Measurements from ENCODE around the gene FIBP. TPM values are rescaled to one million over a fixed set of nuclear protein-coding genes. Genes with fewer than 3 reads are reported as not detected.

FIBP gene
- total RNA-seq, 1 experiment from 2014 or later: 221 TPM

DNA sequence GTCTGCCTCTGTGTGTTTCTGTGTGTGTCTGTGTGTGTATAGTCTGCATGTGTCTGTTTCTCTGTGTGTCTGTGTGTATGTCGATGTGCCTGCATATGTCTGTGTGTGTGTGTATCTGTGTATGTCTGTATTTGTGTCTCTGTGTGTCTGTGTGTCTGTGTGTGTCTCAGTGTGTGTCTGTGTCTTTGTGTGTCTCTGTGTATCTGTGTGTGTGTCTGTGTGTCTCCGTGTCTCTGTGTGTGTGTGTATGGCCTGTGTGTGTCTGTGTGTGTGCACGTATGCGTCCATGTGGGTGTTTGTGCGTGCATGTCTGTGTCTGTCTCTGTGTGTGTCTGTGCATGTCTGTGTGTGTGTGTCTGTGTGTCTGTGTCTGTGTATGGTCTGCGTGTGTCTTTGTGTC lies 54.1 kb downstream of the FIBP start:
- Histone ChIP-seq H3K4me2 (ENCODE audit: low read length) (peak overlapping the region; percentile 63), H3K4me1 (ENCODE audit: insufficient read depth, low read length) (no peaks in the 10 kb centered on the region), H3K4me3 (ENCODE audit: low read length) (peak overlapping the region; percentile 43; the same call in 1 of the 2 replicates), H4K20me1 (ENCODE audit: low read length) (no peaks in the 10 kb centered on the region), H3K27me3 (ENCODE audit: low read length) (peaks cover 20% of the 10 kb centered on the region; the same call in 1 of the 2 replicates), H3K79me2 (ENCODE audit: low read length) (no peaks in the 10 kb centered on the region), H2AFZ (ENCODE audit: low read length) (peak overlapping the region; percentile 63; the same call in 1 of the 2 replicates), H3K9me3 (ENCODE audit: low read length) (no peaks in the 10 kb centered on the region), H3K36me3 (ENCODE audit: low read depth, low read length) (no peaks in the 10 kb centered on the region), H3K27ac (ENCODE audit: low read length) (no peak overlapping the region), H3K9ac (ENCODE audit: low read length) (no peak overlapping the region), H3K9me2 (replicated peaks; ENCODE audit: low read length) (no peaks in the 10 kb centered on the region), H3F3A (ENCODE audit: low read length, unreplicated experiment) (no peaks in the 10 kb centered on the region)
- intact Hi-C loops (cut with micrococcal nuclease): no loop called here
- ChIA-PET POLR2A (ENCODE audit: unreplicated experiment) (no interaction called here), CTCF (no interaction called here)
- DNase-seq (no peak), ATAC-seq (peak; percentile 12; the same call in 1 of the 2 replicates)
- BruUV-seq (replicated peaks): no TSS peak
- TF ChIP-seq, protein P1, sequence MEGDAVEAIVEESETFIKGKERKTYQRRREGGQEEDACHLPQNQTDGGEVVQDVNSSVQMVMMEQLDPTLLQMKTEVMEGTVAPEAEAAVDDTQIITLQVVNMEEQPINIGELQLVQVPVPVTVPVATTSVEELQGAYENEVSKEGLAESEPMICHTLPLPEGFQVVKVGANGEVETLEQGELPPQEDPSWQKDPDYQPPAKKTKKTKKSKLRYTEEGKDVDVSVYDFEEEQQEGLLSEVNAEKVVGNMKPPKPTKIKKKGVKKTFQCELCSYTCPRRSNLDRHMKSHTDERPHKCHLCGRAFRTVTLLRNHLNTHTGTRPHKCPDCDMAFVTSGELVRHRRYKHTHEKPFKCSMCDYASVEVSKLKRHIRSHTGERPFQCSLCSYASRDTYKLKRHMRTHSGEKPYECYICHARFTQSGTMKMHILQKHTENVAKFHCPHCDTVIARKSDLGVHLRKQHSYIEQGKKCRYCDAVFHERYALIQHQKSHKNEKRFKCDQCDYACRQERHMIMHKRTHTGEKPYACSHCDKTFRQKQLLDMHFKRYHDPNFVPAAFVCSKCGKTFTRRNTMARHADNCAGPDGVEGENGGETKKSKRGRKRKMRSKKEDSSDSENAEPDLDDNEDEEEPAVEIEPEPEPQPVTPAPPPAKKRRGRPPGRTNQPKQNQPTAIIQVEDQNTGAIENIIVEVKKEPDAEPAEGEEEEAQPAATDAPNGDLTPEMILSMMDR (conservative IDR thresholded peaks at IDR 0.05; ENCODE audit: low read depth, low read length): no peak
- TF ChIP-seq EZH2phosphoT487 (IDR thresholded peaks at IDR 0.05; ENCODE audit: borderline replicate concordance, low read length): no peak

Other genes with a start within 250 kb of the FIBP start
- 70.3 and 84.2 TPM in 2 replicates for gene RELA, start 225.6 kb downstream of the FIBP start, total RNA-seq (2014; rRNA removed)
- gene KAT5, start 176.2 kb downstream of the FIBP start, total RNA-seq (2014; rRNA removed): 74.9 and 83.9 TPM in 2 replicates
- 96.2 and 172 TPM in 2 replicates for gene RNASEH2C, start 167.7 kb downstream of the FIBP start, total RNA-seq (2014; rRNA removed)
- 24.2 and 31.4 TPM in 2 replicates for gene AP5B1, start 107.5 kb downstream of the FIBP start, total RNA-seq (2014; rRNA removed)
- 17.1 and 18.1 TPM in 2 replicates for gene OVOL1, start 101.4 kb downstream of the FIBP start, total RNA-seq (2014; rRNA removed)
- not detected in 2 replicates for gene SNX32, start 54.5 kb downstream of the FIBP start, total RNA-seq (2014; rRNA removed)
- gene CFL1, start 30.3 kb downstream of the FIBP start, total RNA-seq (2014; rRNA removed): 2,710 and 3,139 TPM in 2 replicates
- gene MUS81, start 28.0 kb downstream of the FIBP start, total RNA-seq (2014; rRNA removed): 82.0 and 94.6 TPM in 2 replicates
- 2.6 and 4.5 TPM in 2 replicates for gene EFEMP2, start 15.7 kb downstream of the FIBP start, total RNA-seq (2014; rRNA removed)
- 0.11 TPM in 1 of 2 replicates, not detected in the other for gene CTSW, start 8.6 kb downstream of the FIBP start, total RNA-seq (2014; rRNA removed)
- gene CCDC85B, start 2.2 kb upstream of the FIBP start, total RNA-seq (2014; rRNA removed): 207 and 280 TPM in 2 replicates
- gene FOSL1, start 11.9 kb upstream of the FIBP start, total RNA-seq (2014; rRNA removed): 656 and 851 TPM in 2 replicates
- 61.3 and 82.0 TPM in 2 replicates for gene C11orf68, start 30.6 kb upstream of the FIBP start, total RNA-seq (2014; rRNA removed)
- gene DRAP1, start 31.0 kb upstream of the FIBP start, total RNA-seq (2014; rRNA removed): 944 and 1,531 TPM in 2 replicates
- gene TSGA10IP, start 57.0 kb upstream of the FIBP start, total RNA-seq (2014; rRNA removed): not detected in 2 replicates
- 240 and 267 TPM in 2 replicates for gene SART1, start 73.3 kb upstream of the FIBP start, total RNA-seq (2014; rRNA removed)
- 70.1 and 77.0 TPM in 2 replicates for gene EIF1AD, start 113.7 kb upstream of the FIBP start, total RNA-seq (2014; rRNA removed)
- gene BANF1, start 114.0 kb upstream of the FIBP start, total RNA-seq (2014; rRNA removed): 124 and 131 TPM in 2 replicates
- 74.5 and 84.2 TPM in 2 replicates for gene CST6, start 123.5 kb upstream of the FIBP start, total RNA-seq (2014; rRNA removed)
- gene CATSPER1, start 138.0 kb upstream of the FIBP start, total RNA-seq (2014; rRNA removed): 0.17 and 1.1 TPM in 2 replicates
- gene GAL3ST3, start 160.7 kb upstream of the FIBP start, total RNA-seq (2014; rRNA removed): not detected in 2 replicates
- 241 and 318 TPM in 2 replicates for gene SF3B2, start 163.9 kb upstream of the FIBP start, total RNA-seq (2014; rRNA removed)
- 28.7 and 31.5 TPM in 2 replicates for gene PACS1, start 181.8 kb upstream of the FIBP start, total RNA-seq (2014; rRNA removed)